ENCODE data around the gene HNF4A. TPM values are rescaled to one million over a fixed set of nuclear protein-coding genes. Genes with fewer than 3 reads are reported as not detected.

Gene HNF4A
- total and polyA plus RNA-seq, 2 donors (not counting 1 experiment from before 2014, with no cell fraction given): not detected

GRCh38 chr20:44384423-44385027 lies 29.0 kb downstream of the HNF4A start:
- intact Hi-C loops (cut with micrococcal nuclease): loop anchor here (1.0 to 10.0 kb wide), 3 partner anchors 190 to 483 kb away; no protein-coding TSS in a partner anchor
- ChIA-PET CTCF (interaction anchor here (0.6 to 3.1 kb wide), 25 partner anchors 9 to 1052 kb away, joined by 3 to 20 read pairs (median 4); partner anchors contain the start of gene TTPAL), POLR2A (no interaction called here)
- H3K4me3 Mint-ChIP-seq: no peak overlapping the region
- peaks cover 36% of the 10 kb centered on the region for H3K27me3 Mint-ChIP-seq
- peaks cover 3 to 9% of the 10 kb centered on the region in 2 donors for H3K4me1 ChIP-seq (ENCODE audit: control insufficient read depth in 2 of 2, insufficient read depth in 2 of 2, low read length in 2 of 2)
- H3K27me3 ChIP-seq (replicated peaks in 1 of 4; ENCODE audit: control extremely low read depth in 1 of 4, control insufficient read depth in 3 of 4, insufficient read depth in 4 of 4, low read length in 3 of 4): peaks cover 0 to 8% (median 4%) of the 10 kb centered on the region in 4 experiments
- H3K4me2 ChIP-seq (replicated peaks; ENCODE audit: low read depth, low read length, poor library complexity, severe bottlenecking): no peak overlapping the region
- no peaks in the 10 kb centered on the region for H3K79me2 ChIP-seq (ENCODE audit: control insufficient read depth, insufficient read depth, low read length)
- no peaks in the 10 kb centered on the region for H3K9me3 ChIP-seq (ENCODE audit: control extremely low read depth in 1 of 3, control insufficient read depth in 2 of 3, insufficient read depth in 1 of 3, low read length in 2 of 3)
- no peak overlapping the region for H3K27ac ChIP-seq (ENCODE audit: low read length in 2 of 2)
- WGBS (ENCODE audit: insufficient coverage): 0% methylated on average over 6 of the region's 9 CpGs
- H3K9me3 Mint-ChIP-seq (ENCODE audit: insufficient read depth): no peaks in the 10 kb centered on the region
- TF ChIP-seq CTCF (IDR thresholded peaks at IDR 0.05): peak; percentile 95
- TF ChIP-seq EZH2 (IDR thresholded peaks at IDR 0.05; ENCODE audit: borderline replicate concordance, insufficient read depth, low read depth, low read length, poor library complexity, severe bottlenecking): no peak
- H3K27ac Mint-ChIP-seq: no peak overlapping the region
- no peak overlapping the region for H3K4me3 ChIP-seq (ENCODE audit: control extremely low read depth in 1 of 5, extremely low read depth in 1 of 5, insufficient read depth in 1 of 5, low read depth in 2 of 5, low read length in 4 of 5)
- ATAC-seq (ENCODE audit: low read depth) (peak; percentile 73), DNase-seq (peak; percentile 77)
- H3K36me3 ChIP-seq (replicated peaks in 1 of 2; ENCODE audit: control extremely low read depth in 1 of 2, control insufficient read depth in 1 of 2, extremely low read depth in 1 of 2, insufficient read depth in 2 of 2, low read length in 1 of 2): no peaks in the 10 kb centered on the region
- H3K9ac ChIP-seq (ENCODE audit: low read length): no peak overlapping the region
- no peak overlapping the region for H2AFZ ChIP-seq (ENCODE audit: insufficient read depth, low read depth, low read length, poor library complexity, severe bottlenecking)
- H3K4me1 Mint-ChIP-seq: peaks cover 5% of the 10 kb centered on the region
- H4K20me1 ChIP-seq (ENCODE audit: control insufficient read depth, insufficient read depth, low read length, poor library complexity, severe bottlenecking): no peaks in the 10 kb centered on the region

- intact Hi-C loops (cut with micrococcal nuclease): loop anchor here (1.0 to 10.0 kb wide), 4 partner anchors 186 to 479 kb away; no protein-coding TSS in a partner anchor
- TF ChIP-seq EZH2 (IDR thresholded peaks at IDR 0.05; ENCODE audit: borderline replicate concordance, insufficient read depth, low read depth, low read length, poor library complexity, severe bottlenecking) (no peak), CTCF (IDR thresholded peaks at IDR 0.05) (peak; percentile 74)
- H3K4me1 ChIP-seq (ENCODE audit: control insufficient read depth in 2 of 2, insufficient read depth in 2 of 2, low read length in 2 of 2): peaks cover 3 to 9% of the 10 kb centered on the region in 2 donors
- Mint-ChIP-seq H3K4me3 (no peak overlapping the region), H3K27ac (no peak overlapping the region), H3K27me3 (peaks cover 30% of the 10 kb centered on the region), H3K4me1 (peaks cover 5% of the 10 kb centered on the region), H3K9me3 (ENCODE audit: insufficient read depth) (no peaks in the 10 kb centered on the region)
- CTCF ChIA-PET: interaction anchor here (0.6 to 1.2 kb wide), 6 partner anchors 93 to 940 kb away, joined by 3 to 4 read pairs (median 3); no protein-coding TSS in a partner anchor
- H4K20me1 ChIP-seq (ENCODE audit: control insufficient read depth, insufficient read depth, low read length, poor library complexity, severe bottlenecking): no peaks in the 10 kb centered on the region
- H3K36me3 ChIP-seq (replicated peaks in 1 of 2; ENCODE audit: control extremely low read depth in 1 of 2, control insufficient read depth in 1 of 2, extremely low read depth in 1 of 2, insufficient read depth in 2 of 2, low read length in 1 of 2): no peaks in the 10 kb centered on the region
- H2AFZ ChIP-seq (ENCODE audit: insufficient read depth, low read depth, low read length, poor library complexity, severe bottlenecking): peak overlapping the region; percentile 23
- no peak overlapping the region for H3K4me3 ChIP-seq (ENCODE audit: control extremely low read depth in 1 of 5, extremely low read depth in 1 of 5, insufficient read depth in 1 of 5, low read depth in 2 of 5, low read length in 4 of 5)
- no peak overlapping the region for H3K9ac ChIP-seq (ENCODE audit: low read length)
- no peaks in the 10 kb centered on the region for H3K79me2 ChIP-seq (ENCODE audit: control insufficient read depth, insufficient read depth, low read length)
- WGBS (ENCODE audit: insufficient coverage): 10% methylated on average over 29 of the region's 29 CpGs
- H3K9me3 ChIP-seq (ENCODE audit: control extremely low read depth in 1 of 3, control insufficient read depth in 2 of 3, insufficient read depth in 1 of 3, low read length in 2 of 3): no peaks in the 10 kb centered on the region
- H3K27ac ChIP-seq (ENCODE audit: low read length in 2 of 2): no peak overlapping the region
- H3K27me3 ChIP-seq (replicated peaks in 1 of 4; ENCODE audit: control extremely low read depth in 1 of 4, control insufficient read depth in 3 of 4, insufficient read depth in 4 of 4, low read length in 3 of 4): peaks cover 0 to 15% (median 5%) of the 10 kb centered on the region in 4 experiments
- ATAC-seq (ENCODE audit: low read depth) (peak; percentile 69), DNase-seq (peak; percentile 63)
- peak overlapping the region; percentile 39 for H3K4me2 ChIP-seq (replicated peaks; ENCODE audit: low read depth, low read length, poor library complexity, severe bottlenecking)
- POLR2A ChIA-PET: no interaction called here
Measured at GRCh38 chr20:44388466-44389023, 33.0 kb downstream of the HNF4A start.

All from B cell (primary cell).